ENCODE measurements around the gene OSER1. TPM values are rescaled to one million over a fixed set of nuclear protein-coding genes. Genes with fewer than 3 reads are reported as not detected.
"Not testable (repeated sequence)": the region's sequence is repeated elsewhere in the genome, so short reads cannot be mapped to it uniquely, and the experiment has no call there.

Gene OSER1
- total and polyA plus RNA-seq, 12 donors, result 16.4 to 37.3 (median 31.0) TPM

DNA sequence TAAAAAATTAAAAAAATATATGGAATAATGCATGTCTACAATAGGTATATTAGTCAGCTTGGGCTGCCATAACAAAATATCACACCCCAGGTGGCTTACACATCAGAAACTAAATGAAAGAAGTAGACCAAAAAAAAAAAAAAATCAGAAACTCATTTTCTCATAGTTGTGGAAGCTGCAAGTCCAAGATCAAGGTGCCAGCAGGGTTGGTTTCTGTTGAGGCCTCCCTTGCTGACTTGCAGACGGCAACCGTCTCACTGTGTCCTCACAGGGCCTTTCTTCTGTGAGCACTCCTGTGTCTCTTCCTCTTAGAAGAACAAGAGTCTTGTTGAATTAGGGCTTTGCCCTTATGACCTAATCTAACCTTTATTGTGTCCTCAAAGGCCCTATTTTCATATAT is 25.1 kb upstream of the OSER1 start:
- no peaks in the 10 kb centered on the region for H3K27me3 ChIP-seq
- no peak overlapping the region for H3K27ac ChIP-seq
- H3K4me3 ChIP-seq, result no peak overlapping the region
- H3K4me1 ChIP-seq, result no peaks in the 10 kb centered on the region
- WGBS, 2 donors, result 99 to 100% methylated on average over 2 of the region's 2 CpGs
- H3K9me3 ChIP-seq, result peaks cover 0 to 6% (median 0%) of the 10 kb centered on the region in 11 donors
- H3K36me3 ChIP-seq, result no peaks in the 10 kb centered on the region
- DNase-seq (no peak), ATAC-seq (no peak)
- intact Hi-C loops (cut with DNase I), result no loop called here
- TF ChIP-seq, protein P1, sequence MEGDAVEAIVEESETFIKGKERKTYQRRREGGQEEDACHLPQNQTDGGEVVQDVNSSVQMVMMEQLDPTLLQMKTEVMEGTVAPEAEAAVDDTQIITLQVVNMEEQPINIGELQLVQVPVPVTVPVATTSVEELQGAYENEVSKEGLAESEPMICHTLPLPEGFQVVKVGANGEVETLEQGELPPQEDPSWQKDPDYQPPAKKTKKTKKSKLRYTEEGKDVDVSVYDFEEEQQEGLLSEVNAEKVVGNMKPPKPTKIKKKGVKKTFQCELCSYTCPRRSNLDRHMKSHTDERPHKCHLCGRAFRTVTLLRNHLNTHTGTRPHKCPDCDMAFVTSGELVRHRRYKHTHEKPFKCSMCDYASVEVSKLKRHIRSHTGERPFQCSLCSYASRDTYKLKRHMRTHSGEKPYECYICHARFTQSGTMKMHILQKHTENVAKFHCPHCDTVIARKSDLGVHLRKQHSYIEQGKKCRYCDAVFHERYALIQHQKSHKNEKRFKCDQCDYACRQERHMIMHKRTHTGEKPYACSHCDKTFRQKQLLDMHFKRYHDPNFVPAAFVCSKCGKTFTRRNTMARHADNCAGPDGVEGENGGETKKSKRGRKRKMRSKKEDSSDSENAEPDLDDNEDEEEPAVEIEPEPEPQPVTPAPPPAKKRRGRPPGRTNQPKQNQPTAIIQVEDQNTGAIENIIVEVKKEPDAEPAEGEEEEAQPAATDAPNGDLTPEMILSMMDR (IDR thresholded peaks at IDR 0.05), result no peak

DNA sequence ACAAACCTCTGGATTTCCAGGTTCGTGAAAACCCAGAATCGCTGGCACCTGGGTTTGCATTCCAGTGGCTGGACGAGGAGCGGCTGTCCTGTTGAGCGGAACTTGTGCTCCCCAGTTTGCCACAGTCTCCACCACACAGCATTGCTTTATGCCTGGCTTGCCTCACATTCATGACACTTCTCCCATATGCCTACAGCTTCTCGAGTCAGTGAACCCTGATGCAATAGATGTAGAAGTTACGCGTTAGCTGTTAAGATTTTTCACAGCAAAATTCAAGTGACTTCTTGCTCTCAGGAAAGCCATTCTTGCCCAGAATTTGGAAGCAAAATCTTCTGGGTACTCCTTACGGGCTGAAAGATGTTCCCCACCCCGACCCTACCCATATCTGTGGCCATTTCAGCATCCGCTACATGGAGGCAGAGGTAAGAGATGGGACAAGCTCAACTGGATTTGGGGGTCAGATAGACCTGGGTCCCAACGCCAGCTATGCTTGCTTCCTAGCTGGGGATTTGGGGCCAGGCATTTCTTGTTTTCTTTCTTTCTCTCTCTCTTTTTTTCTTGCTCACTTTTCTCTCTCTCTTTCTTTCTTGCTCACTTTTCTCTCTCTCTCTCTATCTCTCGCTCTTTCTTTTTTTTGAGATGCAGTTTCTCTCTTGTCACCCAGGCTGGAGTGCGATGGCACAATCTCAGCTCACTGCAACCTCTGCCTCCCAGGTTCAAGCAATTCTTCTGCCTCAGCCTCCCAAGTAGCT is 24.2 kb upstream of the OSER1 start:
- intact Hi-C loops (cut with DNase I), result no loop called here
- H3K36me3 ChIP-seq, result no peaks in the 10 kb centered on the region
- WGBS, 2 donors, result 92 to 93% methylated on average over 14 of the region's 14 CpGs
- H3K4me1 ChIP-seq, result no peaks in the 10 kb centered on the region
- H3K27me3 ChIP-seq, result no peaks in the 10 kb centered on the region
- H3K9me3 ChIP-seq, result peaks cover 0 to 6% (median 0%) of the 10 kb centered on the region in 11 donors
- H3K27ac ChIP-seq, result no peak overlapping the region
- no peak for DNase-seq
- ATAC-seq, result no peak
- no peak overlapping the region for H3K4me3 ChIP-seq
- TF ChIP-seq, protein P1 (IDR thresholded peaks at IDR 0.05), result no peak

DNA sequence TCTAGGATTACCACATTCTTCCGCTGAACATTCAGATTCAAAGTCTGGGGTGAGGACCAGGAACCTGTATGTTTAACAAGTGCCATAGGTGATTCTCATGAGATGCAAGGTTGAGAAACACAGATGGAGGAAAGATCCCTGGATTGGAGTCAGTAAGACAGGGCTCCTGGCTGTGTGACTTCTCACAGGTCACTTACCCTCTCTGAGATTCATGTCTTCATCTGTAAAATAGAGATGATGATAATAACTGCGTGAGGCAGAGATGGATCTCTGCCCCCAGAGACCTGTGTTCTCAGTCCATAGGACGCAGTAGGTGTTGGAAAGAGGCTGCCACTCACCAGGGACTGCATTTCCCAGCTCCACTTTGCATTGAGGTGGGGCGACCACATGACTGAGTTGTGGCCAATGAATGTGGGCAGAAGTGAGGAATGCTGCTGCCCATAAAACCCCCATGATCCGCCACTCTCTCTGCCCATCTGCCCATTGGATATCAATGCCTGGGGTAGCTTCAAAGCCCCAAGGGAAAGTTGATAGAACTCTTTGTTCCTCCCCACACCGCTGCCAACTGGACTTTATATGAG is 23.0 kb upstream of the OSER1 start:
- no peak for DNase-seq
- Histone ChIP-seq H3K9me3 (peaks cover 0 to under 1% (median 0%) of the 10 kb centered on the region in 11 donors), H3K4me1 (peaks cover 0 to 6% (median 0%) of the 10 kb centered on the region in 9 donors), H3K4me3 (no peak overlapping the region), H3K27me3 (no peaks in the 10 kb centered on the region), H3K27ac (no peak overlapping the region), H3K36me3 (no peaks in the 10 kb centered on the region)
- TF ChIP-seq, protein P1 (IDR thresholded peaks at IDR 0.05), result no peak
- intact Hi-C loops (cut with DNase I), result no loop called here
- ATAC-seq, result no peak
- WGBS, 2 donors, result 93% methylated on average over 6 of the region's 6 CpGs

DNA sequence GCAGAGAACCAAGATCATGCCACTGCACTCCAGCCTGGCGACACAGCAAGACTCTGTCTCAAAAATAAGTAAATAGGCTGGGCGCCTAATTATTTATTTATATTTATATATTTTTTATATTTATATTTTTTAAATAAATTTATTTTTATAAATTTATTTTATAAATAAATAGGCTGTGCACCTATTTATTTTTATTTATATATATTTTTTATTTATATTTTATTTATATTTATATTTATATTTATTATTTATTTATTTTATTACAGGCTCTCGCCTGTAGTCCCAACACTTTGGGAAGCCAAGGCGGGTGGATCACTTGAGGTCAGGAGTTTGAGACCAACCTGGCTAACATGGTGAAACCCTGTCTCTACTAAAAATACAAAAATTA is 21.9 kb upstream of the OSER1 start:
- intact Hi-C loops (cut with DNase I); H3K36me3 ChIP-seq; H3K4me1 ChIP-seq; H3K27ac ChIP-seq; H3K27me3 ChIP-seq; H3K9me3 ChIP-seq; H3K4me3 ChIP-seq; DNase-seq; ATAC-seq: not testable (repeated sequence)
- 81 to 98% methylated on average over 4 of the region's 4 CpGs for WGBS, 2 donors
